Activated CD4-positive, alpha-beta T cell treated with anti-CD3 and anti-CD28 coated beads for 4 hours (primary cell): Measurements from ENCODE around the gene TENM4.

ENCODE experiments used
- DNase-seq, 2 donors: peaks; one replicate each; pipeline ENCODE4 v3.0.0-alpha.2; 2020

TENM4 gene

DNA sequence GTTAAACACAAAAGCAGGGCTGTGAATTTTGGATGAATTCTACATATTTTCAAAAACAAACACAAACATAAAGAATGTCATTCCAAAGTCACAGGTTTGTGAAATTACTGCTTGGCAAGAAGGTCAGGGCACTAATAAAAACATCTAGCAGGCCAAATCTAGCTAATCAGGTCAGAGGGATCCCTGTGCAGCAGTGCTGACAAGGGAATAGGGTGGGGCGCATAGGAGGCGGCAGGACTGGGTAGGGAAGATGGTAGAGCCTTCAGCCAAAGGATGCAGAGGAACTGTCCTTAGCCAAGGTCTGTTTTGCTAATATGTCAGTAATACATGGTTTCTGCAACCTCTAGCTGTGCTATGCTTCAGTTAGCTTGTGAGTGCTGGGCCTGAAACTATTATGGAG, 396.6 kb downstream of the TENM4 start:
- DNase-seq = no peak

DNA sequence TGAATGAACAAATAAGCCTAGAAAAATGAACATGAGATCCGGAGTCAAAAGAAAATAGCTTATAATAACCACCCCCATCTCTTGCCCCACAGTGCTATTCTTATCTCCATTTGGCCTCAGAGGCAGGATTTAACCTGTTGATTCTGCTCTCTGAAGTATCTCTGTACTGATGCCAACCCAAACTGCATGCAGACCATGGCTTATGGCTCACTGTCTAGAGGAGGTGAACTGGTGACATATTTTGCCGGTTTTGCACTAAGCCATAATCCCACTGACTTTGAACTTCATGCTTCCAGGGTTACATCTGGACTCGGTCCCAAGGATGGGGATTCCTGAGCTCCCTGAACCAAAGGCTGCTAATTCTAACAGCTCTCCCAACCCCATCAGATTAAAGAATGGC, 397.1 kb downstream of the TENM4 start:
- no peak for DNase-seq

GRCh38 chr11:79042824-79043223, 398.0 kb downstream of the TENM4 start:
- no peak for DNase-seq

DNA sequence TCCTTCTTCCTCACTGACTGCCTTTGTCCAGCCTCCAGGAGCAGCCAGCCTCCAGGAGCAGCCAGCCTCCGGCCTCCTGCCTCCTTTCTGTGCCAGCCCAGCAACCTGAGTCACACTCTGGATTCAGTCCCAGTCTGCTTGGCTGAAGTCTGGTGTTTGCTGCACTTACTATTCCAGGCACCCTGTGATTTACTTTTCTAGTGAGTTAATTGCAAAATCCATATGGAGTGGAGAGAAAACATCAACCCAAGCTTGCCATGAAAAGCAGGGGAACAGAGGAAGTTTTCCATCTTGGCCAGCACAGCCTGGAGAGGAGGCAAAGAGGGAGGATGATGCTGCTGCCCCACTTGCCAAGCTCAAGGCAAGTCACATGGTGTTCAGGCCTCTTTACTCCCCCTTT, 400.5 kb downstream of the TENM4 start:
- no peak for DNase-seq

GRCh38 chr11:79039122-79039521, 401.7 kb downstream of the TENM4 start:
- DNase-seq = no peak

GRCh38 chr11:79035881-79036280, 404.9 kb downstream of the TENM4 start:
- no peak for DNase-seq

GRCh38 chr11:79033833-79034232, 407.0 kb downstream of the TENM4 start:
- DNase-seq = no peak

DNA sequence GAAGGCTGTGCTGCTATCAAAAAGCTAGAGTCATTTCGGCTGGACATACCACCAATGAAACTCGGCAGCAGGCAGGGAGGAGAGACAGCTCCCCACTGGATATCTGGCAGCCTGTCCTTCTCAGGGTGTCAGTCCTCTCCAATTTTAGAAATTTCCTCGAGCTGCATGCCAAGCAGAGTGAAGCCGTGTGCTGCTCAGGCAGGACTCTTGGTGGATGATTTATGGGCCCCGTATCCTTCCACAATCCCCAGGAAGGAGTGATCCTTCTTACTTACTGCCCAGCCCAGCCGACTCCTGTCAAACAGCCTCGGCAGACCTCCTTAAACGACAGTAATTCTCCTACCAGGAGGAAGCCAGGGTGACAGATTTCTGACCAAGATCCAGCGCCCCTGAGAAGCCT, 410.4 kb downstream of the TENM4 start:
- DNase-seq = no peak

DNA sequence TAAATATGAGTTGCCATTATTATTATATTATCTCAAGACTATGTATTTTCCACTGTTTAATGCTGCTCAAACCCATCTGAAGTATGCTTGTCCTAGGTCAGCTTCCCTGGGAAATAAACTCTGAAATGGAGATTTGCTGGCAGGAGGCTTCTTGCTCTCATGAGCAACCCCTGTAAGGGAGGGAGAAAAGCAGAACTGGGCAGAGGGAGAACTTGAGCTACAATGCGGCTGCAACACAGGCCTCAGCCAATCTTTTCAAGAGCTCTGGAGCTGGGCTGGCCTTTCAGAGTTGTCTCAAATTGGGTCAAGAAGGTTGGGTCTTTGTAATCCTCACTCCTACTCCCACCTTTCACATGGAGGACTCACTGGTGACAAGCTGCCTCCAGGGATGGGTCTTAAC, 412.6 kb downstream of the TENM4 start:
- DNase-seq = no peak

GRCh38 chr11:79026803-79027445, 413.9 kb downstream of the TENM4 start:
- DNase-seq = no peak

GRCh38 chr11:79025622-79026021, 415.2 kb downstream of the TENM4 start:
- DNase-seq = no peak

- DNase-seq = no peak
These were observed 415.7 kb downstream of the TENM4 start for GRCh38 chr11:79025097-79025496.

GRCh38 chr11:79022265-79022664, 418.6 kb downstream of the TENM4 start:
- DNase-seq = no peak

- DNase-seq = no peak
These were observed 419.2 kb downstream of the TENM4 start for GRCh38 chr11:79021601-79022000.

- no peak for DNase-seq
These were observed 420.9 kb downstream of the TENM4 start for GRCh38 chr11:79019975-79020374.

- no peak for DNase-seq
These were observed 421.6 kb downstream of the TENM4 start for GRCh38 chr11:79019277-79019676.

- no peak for DNase-seq
These were observed 422.4 kb downstream of the TENM4 start for GRCh38 chr11:79018371-79018849.

DNA sequence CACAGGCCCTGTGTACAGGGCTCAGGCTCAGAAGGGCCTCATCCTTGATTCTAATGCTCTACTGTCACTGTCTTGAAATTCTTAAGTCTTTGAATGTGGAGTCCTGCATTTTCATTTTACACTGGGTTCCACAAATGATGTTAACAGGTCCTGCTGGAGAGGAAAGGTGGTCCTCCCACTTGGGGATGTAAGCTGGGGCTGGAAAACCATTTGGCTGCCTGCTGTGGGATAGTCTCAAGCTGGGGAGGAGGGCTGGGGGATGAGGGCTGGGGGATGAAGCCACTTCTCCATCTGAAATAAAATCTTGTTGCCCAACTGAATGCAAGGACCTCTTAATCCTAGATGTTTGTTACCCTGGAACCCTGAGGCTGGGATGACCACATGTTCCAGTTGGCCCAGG, 423.0 kb downstream of the TENM4 start:
- DNase-seq = no peak

DNA sequence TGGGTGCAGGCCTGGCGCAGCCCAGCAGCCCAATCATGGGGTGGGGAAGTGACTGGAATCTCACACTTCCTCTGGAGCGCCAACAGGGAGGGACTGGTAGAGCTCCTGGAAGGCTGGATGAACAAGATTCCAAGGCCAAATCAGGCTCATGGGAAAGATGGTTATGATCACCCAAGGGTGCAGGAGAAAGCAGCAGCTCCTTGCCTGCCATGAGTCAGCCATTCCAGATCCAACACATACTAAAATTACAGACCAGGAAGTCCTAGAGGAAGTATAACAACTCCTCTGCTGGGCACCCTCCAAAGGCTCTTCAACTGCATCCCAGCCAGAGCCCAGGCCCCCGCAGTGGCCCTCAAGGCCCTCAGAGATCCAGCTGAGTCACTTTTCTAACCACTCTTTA, 427.3 kb downstream of the TENM4 start:
- no peak for DNase-seq

DNA sequence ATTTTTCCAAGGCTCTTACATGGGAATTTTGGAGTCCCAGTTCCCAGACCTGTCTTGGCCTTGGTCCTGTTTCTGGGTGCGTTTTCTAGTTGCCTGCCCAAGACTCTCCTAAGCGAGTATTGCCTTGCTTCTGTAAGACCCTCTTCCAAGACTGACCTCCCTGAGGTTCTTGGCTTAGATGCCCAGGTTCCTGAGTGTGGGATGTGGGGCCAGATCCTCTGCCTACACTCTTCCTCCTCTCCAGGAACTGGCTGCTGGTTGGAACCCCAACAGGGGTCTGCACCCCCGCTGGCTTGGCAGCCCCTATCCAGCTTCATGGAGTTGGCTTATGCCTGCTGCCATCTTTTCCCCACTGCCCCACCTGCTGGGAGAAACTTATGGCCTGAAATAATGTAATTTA, 429.5 kb downstream of the TENM4 start:
- DNase-seq = no peak

- no peak for DNase-seq
These were observed 432.9 kb downstream of the TENM4 start for GRCh38 chr11:79007771-79008402.

DNA sequence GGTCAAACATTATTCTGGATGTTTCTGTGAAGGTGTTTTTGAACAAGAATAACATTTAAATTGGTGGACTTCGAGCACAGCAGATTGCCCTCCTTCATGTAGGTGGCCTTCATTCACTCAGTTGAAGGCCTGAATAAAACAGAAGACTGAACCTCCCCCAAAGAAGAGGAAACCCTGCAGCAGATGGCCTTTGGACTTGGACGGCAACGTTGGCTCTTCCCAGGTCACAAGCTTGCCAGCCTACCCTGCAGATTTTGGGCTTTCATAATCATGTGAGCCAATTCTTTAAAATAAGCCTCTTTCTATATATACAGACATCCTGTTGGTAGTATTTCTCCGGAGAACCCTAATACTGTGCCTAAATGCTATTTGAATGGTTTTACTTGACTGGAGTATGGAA, 434.0 kb downstream of the TENM4 start:
- no peak for DNase-seq

DNA sequence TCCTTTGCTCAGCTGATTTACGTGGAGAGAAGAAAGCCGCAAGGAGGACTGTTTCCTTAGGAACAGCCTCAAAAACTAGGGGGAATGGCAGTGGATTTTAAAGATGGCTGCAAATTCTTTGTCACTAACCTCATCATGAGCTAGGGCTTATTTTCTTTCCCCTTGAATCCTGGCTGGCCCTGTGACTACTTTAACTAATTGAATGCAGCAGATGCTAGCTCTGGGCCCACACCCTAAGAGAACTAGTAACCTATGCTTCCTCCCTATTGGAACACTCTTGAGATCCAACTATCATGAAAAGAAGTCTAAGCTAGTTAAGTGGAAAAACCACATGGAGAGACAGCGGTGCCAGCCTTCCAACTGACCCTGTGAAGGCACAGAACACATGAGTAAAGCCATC, 444.8 kb downstream of the TENM4 start:
- DNase-seq = no peak

DNA sequence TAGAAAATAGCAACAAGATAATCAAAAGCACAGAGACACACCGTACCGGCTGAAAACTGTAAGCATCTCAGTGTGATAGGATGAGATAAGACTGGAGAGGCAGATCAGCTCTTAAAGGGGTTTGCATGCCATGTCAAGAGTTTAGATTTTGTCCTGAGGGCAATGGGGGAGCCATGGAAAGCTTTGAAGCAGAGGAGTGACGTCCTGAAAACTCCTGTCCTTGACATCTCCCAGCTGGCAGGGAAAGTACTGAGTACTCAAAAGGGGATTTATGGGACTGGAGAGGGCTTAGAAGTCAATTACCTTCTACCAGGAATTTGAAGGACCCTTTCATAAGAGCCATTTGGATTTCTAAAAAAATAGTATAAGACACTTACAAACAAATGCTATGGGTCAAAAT, 445.7 kb downstream of the TENM4 start:
- no peak for DNase-seq
